ENCODE results near the gene S100A9. TPM values are rescaled to one million over a fixed set of nuclear protein-coding genes. Genes with fewer than 3 reads are reported as not detected.

The S100A9 gene
- total RNA-seq: not detected in 2 replicates

GRCh38 chr1:153357853-153358690, at the start of gene S100A9:
TSS of gene S100A9 (plus strand) at chr1:153357854. CDS start at chr1:153358284, 430 bp downstream.

GRCh38 chr1:153312570-153313186, 45.0 kb upstream of the S100A9 start, which contains the start of gene PGLYRP3:
TSS of gene PGLYRP3 (minus strand) at chr1:153312952. CDS start at chr1:153310665, 2,287 bp downstream.

GRCh38 chr1:153348511-153349362, 8.9 kb upstream of the S100A9 start, which contains the start of gene PGLYRP4:
TSS of gene PGLYRP4 (minus strand) at chr1:153348841. CDS start at chr1:153347932, 909 bp downstream.

GRCh38 chr1:153375511-153375910, 17.9 kb downstream of the S100A9 start, which contains the start of gene S100A12:
TSS of gene S100A12 (minus strand) at chr1:153375621. CDS start at chr1:153374592, 1,029 bp downstream.

GRCh38 chr1:153390938-153391710, 33.5 kb downstream of the S100A9 start, which contains the start of gene S100A8:
TSS of gene S100A8 (minus strand) at chr1:153391073. CDS start at chr1:153390535, 538 bp downstream.

Other genes starting within 250 kb of the S100A9 start
- gene SPRR2F, start 244.3 kb upstream of the S100A9 start, total RNA-seq: not detected in 2 replicates
- not detected in 2 replicates for gene SPRR2G, start 207.0 kb upstream of the S100A9 start, total RNA-seq
- gene LELP1, start 154.4 kb upstream of the S100A9 start, total RNA-seq: not detected in 2 replicates
- gene PRR9, start 140.3 kb upstream of the S100A9 start, total RNA-seq: not detected in 2 replicates
- not detected in 2 replicates for gene LORICRIN, start 98.2 kb upstream of the S100A9 start, total RNA-seq
- gene PGLYRP3, start 44.9 kb upstream of the S100A9 start, total RNA-seq: not detected in 2 replicates
- gene PGLYRP4, start 9.0 kb upstream of the S100A9 start, total RNA-seq: not detected in 2 replicates
- gene S100A12, start 17.8 kb downstream of the S100A9 start, total RNA-seq: not detected in 2 replicates
- gene S100A8, start 33.2 kb downstream of the S100A9 start, total RNA-seq: not detected in 2 replicates
- gene S100A7A, start 58.7 kb downstream of the S100A9 start, total RNA-seq: not detected in 2 replicates
- gene S100A7, start 102.8 kb downstream of the S100A9 start, total RNA-seq: not detected in 2 replicates
- gene S100A6, start 178.1 kb downstream of the S100A9 start, total RNA-seq: 478 and 706 TPM in 2 replicates
- 0.17 TPM in 1 of 2 replicates, not detected in the other for gene S100A5, start 183.1 kb downstream of the S100A9 start, total RNA-seq
- 18.1 and 19.9 TPM in 2 replicates for gene S100A4, start 188.0 kb downstream of the S100A9 start, total RNA-seq
- 0.26 and 1.3 TPM in 2 replicates for gene S100A3, start 191.4 kb downstream of the S100A9 start, total RNA-seq
- gene S100A2, start 208.0 kb downstream of the S100A9 start, total RNA-seq: 0.86 and 0.98 TPM in 2 replicates

Data from dermis lymphatic vessel endothelial cell (primary cell).